ENCODE data around the gene CUEDC1.

- TF ChIP-seq, protein P1, sequence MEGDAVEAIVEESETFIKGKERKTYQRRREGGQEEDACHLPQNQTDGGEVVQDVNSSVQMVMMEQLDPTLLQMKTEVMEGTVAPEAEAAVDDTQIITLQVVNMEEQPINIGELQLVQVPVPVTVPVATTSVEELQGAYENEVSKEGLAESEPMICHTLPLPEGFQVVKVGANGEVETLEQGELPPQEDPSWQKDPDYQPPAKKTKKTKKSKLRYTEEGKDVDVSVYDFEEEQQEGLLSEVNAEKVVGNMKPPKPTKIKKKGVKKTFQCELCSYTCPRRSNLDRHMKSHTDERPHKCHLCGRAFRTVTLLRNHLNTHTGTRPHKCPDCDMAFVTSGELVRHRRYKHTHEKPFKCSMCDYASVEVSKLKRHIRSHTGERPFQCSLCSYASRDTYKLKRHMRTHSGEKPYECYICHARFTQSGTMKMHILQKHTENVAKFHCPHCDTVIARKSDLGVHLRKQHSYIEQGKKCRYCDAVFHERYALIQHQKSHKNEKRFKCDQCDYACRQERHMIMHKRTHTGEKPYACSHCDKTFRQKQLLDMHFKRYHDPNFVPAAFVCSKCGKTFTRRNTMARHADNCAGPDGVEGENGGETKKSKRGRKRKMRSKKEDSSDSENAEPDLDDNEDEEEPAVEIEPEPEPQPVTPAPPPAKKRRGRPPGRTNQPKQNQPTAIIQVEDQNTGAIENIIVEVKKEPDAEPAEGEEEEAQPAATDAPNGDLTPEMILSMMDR (conservative IDR thresholded peaks at IDR 0.05; ENCODE audit: low read depth, low read length) = no peak
- TF ChIP-seq RFX5 (IDR thresholded peaks at IDR 0.05; ENCODE audit: low read depth, low read length) = no peak
- no peak for TF ChIP-seq POLR2A (IDR thresholded peaks at IDR 0.05; ENCODE audit: low read depth, low read length)
- TF ChIP-seq CEBPB (IDR thresholded peaks at IDR 0.05; ENCODE audit: low read depth, low read length) = no peak
- TF ChIP-seq MAFK (IDR thresholded peaks at IDR 0.05; ENCODE audit: low read depth, low read length) = no peak
- no peak for TF ChIP-seq RAD21 (IDR thresholded peaks at IDR 0.05; ENCODE audit: low read length)
- no peak for TF ChIP-seq ELK1 (IDR thresholded peaks at IDR 0.05; ENCODE audit: borderline replicate concordance, low read depth, low read length)
- no peak for TF ChIP-seq NFE2L2 (IDR thresholded peaks at IDR 0.05; ENCODE audit: low read depth, low read length)
Measured at GRCh38 chr17:57911834-57912673, 43.2 kb downstream of the CUEDC1 start.

Measured in IMR-90 (cell line).